Measurements from ENCODE around the gene CORO7.

The CORO7 gene

GRCh38 chr16:4385789-4386450 lies 30.5 kb downstream of the CORO7 start:
- DNase-seq (ENCODE audit: extremely low read depth in 1 of 2, low read depth in 1 of 2) = no peak

GRCh38 chr16:4385066-4385788 lies 31.2 kb downstream of the CORO7 start:
- no peak for DNase-seq (ENCODE audit: extremely low read depth in 1 of 2, low read depth in 1 of 2)

- DNase-seq (ENCODE audit: extremely low read depth in 1 of 2, low read depth in 1 of 2) = no peak
Observed at GRCh38 chr16:4384509-4384942, 31.9 kb downstream of the CORO7 start.

- DNase-seq (ENCODE audit: extremely low read depth in 1 of 2, low read depth in 1 of 2) = no peak
Observed at GRCh38 chr16:4383591-4384444, 32.6 kb downstream of the CORO7 start.

GRCh38 chr16:4382795-4383357 lies 33.5 kb downstream of the CORO7 start:
- DNase-seq (ENCODE audit: extremely low read depth in 1 of 2, low read depth in 1 of 2) = no peak

GRCh38 chr16:4381935-4382794 lies 34.2 kb downstream of the CORO7 start:
- no peak for DNase-seq (ENCODE audit: extremely low read depth in 1 of 2, low read depth in 1 of 2)

GRCh38 chr16:4381072-4381934 lies 35.1 kb downstream of the CORO7 start:
- no peak for DNase-seq (ENCODE audit: extremely low read depth in 1 of 2, low read depth in 1 of 2)

GRCh38 chr16:4380119-4381063 lies 36.0 kb downstream of the CORO7 start:
- no peak for DNase-seq (ENCODE audit: extremely low read depth in 1 of 2, low read depth in 1 of 2)

- DNase-seq (ENCODE audit: extremely low read depth in 1 of 2, low read depth in 1 of 2) = no peak
Observed at GRCh38 chr16:4378999-4379690, 37.3 kb downstream of the CORO7 start.

- no peak for DNase-seq (ENCODE audit: extremely low read depth in 1 of 2, low read depth in 1 of 2)
Observed at GRCh38 chr16:4378161-4378666, 38.2 kb downstream of the CORO7 start.

GRCh38 chr16:4377573-4378154 lies 38.7 kb downstream of the CORO7 start:
- DNase-seq (ENCODE audit: extremely low read depth in 1 of 2, low read depth in 1 of 2) = no peak

- DNase-seq (ENCODE audit: extremely low read depth in 1 of 2, low read depth in 1 of 2) = no peak
Observed at GRCh38 chr16:4376893-4377572, 39.4 kb downstream of the CORO7 start.

- DNase-seq (ENCODE audit: extremely low read depth in 1 of 2, low read depth in 1 of 2) = no peak
Observed at GRCh38 chr16:4376126-4376892, 40.1 kb downstream of the CORO7 start.

- no peak for DNase-seq (ENCODE audit: extremely low read depth in 1 of 2, low read depth in 1 of 2)
Observed at GRCh38 chr16:4375717-4376116, 40.7 kb downstream of the CORO7 start.

- no peak for DNase-seq (ENCODE audit: extremely low read depth in 1 of 2, low read depth in 1 of 2)
Observed at GRCh38 chr16:4373909-4374742, 42.3 kb downstream of the CORO7 start.
